Measurements from ENCODE around the gene FAM168A.

Gene FAM168A

DNA sequence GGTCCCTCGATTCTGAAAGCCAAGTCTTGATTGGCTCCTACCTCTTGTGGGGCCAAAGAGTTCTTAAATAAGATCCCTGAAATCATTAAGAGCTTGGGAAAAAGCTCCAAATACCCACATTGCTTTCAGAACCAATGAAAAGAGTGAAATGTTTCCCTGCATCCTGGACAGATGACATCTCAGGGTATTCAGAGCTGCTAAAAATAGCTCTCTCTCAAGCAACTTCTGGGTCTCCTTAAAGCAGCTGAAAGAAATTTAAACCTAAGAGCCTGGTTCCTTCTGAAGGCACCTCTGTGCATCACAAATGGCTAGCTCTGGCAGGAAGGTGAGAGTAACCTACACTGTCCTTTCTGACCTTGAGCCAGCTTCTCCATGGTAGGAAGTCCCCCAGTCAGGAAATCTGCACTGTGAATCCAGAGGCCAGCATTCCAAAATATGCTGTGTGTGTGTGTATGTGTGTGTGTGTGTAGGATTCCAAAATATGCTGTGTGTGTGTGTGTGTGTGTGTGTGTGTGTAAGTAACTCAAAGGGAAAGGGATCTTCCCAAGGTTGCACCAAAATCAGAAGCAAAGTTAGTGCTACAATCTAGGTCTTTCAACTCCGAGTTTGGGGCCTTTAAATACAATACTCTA lies 171.6 kb downstream of the FAM168A start:
- no peak for DNase-seq (ENCODE audit: low spot score)

GRCh38 chr11:73425108-73425507 lies 172.8 kb downstream of the FAM168A start:
- DNase-seq (ENCODE audit: low spot score): no peak

DNA sequence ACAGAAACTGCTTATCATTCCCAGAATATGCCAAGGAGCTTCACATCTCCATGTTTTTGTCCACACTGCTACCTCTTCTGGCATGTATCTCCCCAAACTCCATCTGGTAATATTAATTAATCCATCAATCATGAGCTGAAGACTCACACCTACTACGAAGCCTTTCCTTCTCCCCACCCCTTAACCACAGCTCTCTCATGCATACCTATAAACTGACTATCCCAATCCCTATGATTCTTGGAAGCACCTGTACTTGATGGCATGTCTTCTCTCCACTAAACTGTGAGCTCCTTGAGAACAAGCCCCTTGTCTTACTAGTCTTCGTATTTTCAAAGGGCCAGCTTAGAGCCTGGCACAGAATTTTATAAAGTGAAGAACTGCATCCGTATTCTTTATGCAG lies 174.4 kb downstream of the FAM168A start:
- DNase-seq (ENCODE audit: low spot score): peak; percentile 46

- no peak for DNase-seq (ENCODE audit: low spot score)
Observed at GRCh38 chr11:73422886-73423285, 175.0 kb downstream of the FAM168A start.

DNA sequence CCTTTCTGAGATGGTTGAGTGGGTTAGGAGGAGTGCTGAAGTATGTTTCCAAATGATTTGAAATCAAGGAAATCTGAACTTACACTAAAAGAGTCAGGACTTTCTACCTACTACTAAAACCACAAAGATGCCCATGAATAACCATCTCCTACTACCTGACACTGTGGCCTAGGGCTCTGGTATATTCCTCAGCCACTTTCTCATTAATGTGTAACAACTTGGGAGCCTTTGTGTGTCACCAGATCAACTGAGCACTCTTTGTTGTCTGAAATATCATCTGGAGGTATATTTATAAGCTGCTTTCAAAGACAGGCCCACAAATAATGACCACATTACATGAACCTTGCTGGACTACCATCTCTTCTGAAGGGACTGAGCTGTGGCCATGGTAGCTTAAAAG lies 177.8 kb downstream of the FAM168A start:
- DNase-seq (ENCODE audit: low spot score): peak; percentile 84

GRCh38 chr11:73416786-73417185 lies 181.1 kb downstream of the FAM168A start:
- DNase-seq (ENCODE audit: low spot score): no peak

GRCh38 chr11:73415854-73416615 lies 181.9 kb downstream of the FAM168A start:
- no peak for DNase-seq (ENCODE audit: low spot score)

DNA sequence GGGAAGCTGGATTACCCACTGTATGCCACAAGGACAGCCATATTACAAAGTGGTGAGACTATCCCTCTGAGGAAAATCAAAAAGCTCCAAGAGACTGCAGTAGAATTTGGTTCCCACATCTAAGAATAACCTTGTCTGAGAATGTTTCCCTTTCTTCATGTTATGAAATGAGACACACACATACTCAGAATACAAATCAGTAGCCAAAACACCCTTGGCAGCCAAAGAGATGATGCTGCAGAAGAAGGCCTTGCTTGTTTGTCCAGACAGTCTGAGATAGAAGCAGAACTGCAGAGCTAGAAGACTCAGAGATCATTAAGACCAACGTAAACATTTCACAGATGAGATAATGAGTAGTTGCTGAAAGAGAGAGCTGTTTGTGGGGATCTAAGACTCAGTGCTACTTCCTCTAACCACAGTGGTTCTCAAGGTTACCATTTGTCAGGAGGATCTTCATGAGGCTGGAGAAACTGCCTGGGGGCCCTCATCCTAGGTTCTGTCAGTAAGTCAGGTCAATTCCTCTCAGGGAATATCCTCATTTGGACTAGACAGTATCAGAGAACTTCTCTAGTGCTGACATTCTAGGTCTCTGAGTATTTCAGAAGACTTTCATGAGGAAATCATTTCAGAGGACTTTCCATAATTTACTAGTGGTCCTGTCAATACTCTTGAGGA lies 182.8 kb downstream of the FAM168A start:
- no peak for DNase-seq (ENCODE audit: low spot score)

DNA sequence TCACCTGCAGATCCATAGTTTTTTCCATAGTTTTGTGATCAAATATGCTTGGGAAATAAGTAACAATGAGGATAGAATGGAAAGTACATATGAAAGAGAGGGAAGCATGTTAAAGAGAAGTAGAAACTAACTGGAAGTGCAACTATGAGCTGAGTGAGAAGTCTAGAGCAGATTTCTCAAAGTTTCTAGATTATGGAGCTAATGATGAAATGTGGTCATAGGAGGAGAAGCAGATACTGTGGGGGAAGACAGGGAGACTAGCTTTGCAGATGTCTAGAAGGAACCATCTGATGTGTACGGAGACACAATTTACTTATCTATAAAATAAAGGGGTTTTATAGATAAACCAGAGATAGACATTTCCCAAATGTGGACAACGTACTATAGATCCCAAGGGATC lies 184.7 kb downstream of the FAM168A start:
- no peak for DNase-seq (ENCODE audit: low spot score)

- DNase-seq (ENCODE audit: low spot score): no peak
Observed at GRCh38 chr11:73412308-73412707, 185.6 kb downstream of the FAM168A start.

DNA sequence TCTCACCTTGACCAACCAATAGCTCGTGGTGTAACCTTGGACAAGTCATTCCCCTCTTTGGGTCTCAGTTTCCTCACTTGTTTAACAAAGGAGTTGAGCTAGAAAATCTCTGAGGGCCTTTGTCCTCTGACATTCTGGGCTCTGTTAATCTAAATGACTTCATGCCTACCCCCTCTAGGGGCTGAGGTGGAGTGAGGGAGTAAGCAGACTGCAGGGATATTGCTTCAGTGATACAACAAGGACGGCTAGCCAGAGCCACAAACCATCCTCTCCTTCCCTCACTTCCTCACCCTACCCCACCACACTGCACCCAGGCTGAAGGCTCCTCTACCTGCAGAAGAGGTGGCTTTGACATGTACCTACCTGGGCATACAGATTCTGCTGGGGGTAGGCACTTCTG lies 186.9 kb downstream of the FAM168A start:
- DNase-seq (ENCODE audit: low spot score): no peak

DNA sequence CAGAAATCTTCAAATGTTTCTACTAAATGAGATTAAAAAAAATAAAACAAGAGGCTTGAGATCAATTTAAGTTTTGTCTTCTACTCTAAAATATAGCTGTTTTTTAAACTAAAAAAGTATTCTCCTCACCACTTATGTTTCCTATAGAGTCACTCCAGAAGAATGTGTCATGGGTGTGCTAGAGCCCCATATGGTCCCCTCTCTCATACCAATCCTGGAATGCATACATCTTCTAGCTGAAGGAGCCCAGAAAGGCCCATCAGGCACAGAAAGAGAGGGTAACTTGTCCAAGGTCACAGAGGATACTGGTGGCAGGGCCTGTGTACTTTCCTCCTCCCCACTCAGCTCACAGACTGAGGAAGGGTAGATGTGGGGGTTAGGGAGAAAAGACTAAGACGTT lies 187.3 kb downstream of the FAM168A start:
- no peak for DNase-seq (ENCODE audit: low spot score)

- DNase-seq (ENCODE audit: low spot score): no peak
Observed at GRCh38 chr11:73409431-73409830, 188.5 kb downstream of the FAM168A start.

GRCh38 chr11:73406619-73407018 lies 191.3 kb downstream of the FAM168A start:
- DNase-seq (ENCODE audit: low spot score): no peak

DNA sequence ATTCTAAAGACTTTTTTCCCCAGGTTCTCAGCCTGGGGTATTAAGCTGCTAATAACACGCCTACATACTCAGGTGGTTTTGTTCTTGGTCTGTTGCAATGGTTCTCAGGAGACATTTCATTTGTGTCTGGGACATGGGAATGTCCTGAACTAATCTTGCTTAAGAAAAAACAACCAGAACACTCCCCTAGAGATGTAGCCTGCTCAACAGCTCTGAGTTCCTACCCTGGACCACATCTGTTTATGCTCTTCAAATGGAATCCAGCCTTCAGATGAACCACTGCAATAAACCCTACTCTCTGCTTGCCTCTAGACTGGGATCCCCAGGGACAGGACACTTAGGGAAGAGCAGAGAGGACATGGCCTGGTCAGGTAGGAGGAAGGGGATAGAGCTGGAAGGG lies 191.8 kb downstream of the FAM168A start:
- no peak for DNase-seq (ENCODE audit: low spot score)

GRCh38 chr11:73405146-73405510 lies 192.8 kb downstream of the FAM168A start:
- DNase-seq (ENCODE audit: low spot score): no peak

- DNase-seq (ENCODE audit: low spot score): no peak
Observed at GRCh38 chr11:73404506-73405145, 193.3 kb downstream of the FAM168A start.

- DNase-seq (ENCODE audit: low spot score): peak; percentile 62
Observed at GRCh38 chr11:73404048-73404447, 193.9 kb downstream of the FAM168A start.

- no peak for DNase-seq (ENCODE audit: low spot score)
Observed at GRCh38 chr11:73403541-73403940, 194.4 kb downstream of the FAM168A start.

- peak; percentile 32 for DNase-seq (ENCODE audit: low spot score)
Observed at GRCh38 chr11:73402834-73403185, 195.1 kb downstream of the FAM168A start.

- DNase-seq (ENCODE audit: low spot score): no peak
Observed at GRCh38 chr11:73401924-73402833, 195.7 kb downstream of the FAM168A start.

All from kidney tubule cell (primary cell).